Activated T-helper 17 cell treated with anti-CD3 and anti-CD28 coated beads, Interleukin-2, amount 50 U/mL, for 72 hours (primary cell): ENCODE data around the gene LRCOL1. TPM values are rescaled to one million over a fixed set of nuclear protein-coding genes. Genes with fewer than 3 reads are reported as not detected.

Experiments used
- ATAC-seq: fragments of 150-1000 bp; cut with Tn5 transposase; replicated peaks from 2 replicates; pipeline ENCODE4 v1.10.0; 2021; ENCODE audit warnings: mild to moderate bottlenecking, moderate library complexity
- H3K27ac Mint-ChIP-seq: one replicate; pipeline ENCODE4 v1.8.0; 2022; ENCODE audit warnings: mixed read lengths
- H3K27me3 Mint-ChIP-seq: one replicate; pipeline ENCODE4 v1.8.0; 2022; ENCODE audit warnings: mixed read lengths
- H3K36me3 Mint-ChIP-seq: one replicate; pipeline ENCODE4 v1.8.0; 2022; ENCODE audit warnings: low read depth, mild to moderate bottlenecking, mixed read lengths
- H3K4me1 Mint-ChIP-seq: one replicate; pipeline ENCODE4 v1.8.0; 2022; ENCODE audit warnings: mixed read lengths
- H3K4me3 Mint-ChIP-seq: one replicate; pipeline ENCODE4 v1.8.0; 2022; ENCODE audit warnings: mild to moderate bottlenecking, mixed read lengths
- H3K9me3 Mint-ChIP-seq: one replicate; pipeline ENCODE4 v1.8.0; 2022; ENCODE audit warnings: mixed read lengths
- total RNA-seq, 2 donors: library from RNA; stranded (reverse); gene quantifications; one replicate each; pipeline ENCODE4 v1.2.3, GENCODE V29; 2022

Gene LRCOL1
- total RNA-seq, 2 donors from 2014 or later: not detected

- no peak overlapping the region for H3K27ac Mint-ChIP-seq
Observed at GRCh38 chr12:132625731-132626430, 15.5 kb upstream of the LRCOL1 start.

DNA sequence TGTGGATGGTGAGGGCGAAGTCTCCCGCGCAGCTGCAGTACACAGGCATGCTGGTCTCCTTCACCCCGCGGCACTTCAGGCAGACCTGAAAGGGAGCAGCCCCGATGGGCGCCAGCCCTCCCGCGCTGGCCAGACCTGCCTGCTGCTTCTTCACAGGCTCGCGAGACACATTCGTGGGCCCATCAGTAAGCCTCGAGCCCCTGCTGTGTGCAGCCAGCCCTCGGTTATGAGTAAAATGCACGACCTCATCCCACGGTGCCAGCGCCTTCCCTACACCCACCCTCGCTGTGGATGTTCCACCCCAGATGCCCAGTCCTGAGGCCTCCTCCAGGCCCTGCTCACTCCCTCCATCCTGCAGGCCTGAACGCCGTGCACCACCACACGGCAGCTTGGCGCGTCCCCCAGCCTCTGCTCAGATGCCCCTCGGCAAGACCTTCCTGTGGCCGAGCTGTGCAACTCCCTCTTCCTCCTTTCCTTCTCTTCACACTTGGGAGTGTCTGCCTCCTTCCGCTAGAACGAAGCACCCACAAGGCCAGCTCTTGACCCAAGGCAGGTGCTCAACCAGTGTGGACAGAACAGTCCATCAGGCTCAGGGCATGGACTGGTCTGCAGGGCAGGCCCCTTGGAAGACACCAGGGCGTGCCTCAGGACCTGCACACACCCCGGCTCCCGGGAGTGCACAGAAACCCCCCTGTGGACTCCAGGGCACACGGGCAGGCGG is 14.7 kb upstream of the LRCOL1 start:
- ATAC-seq: no peak
- no peaks in the 10 kb centered on the region for H3K9me3 Mint-ChIP-seq
- H3K27ac Mint-ChIP-seq: no peak overlapping the region
- H3K4me1 Mint-ChIP-seq: peaks cover 5% of the 10 kb centered on the region
- no peak overlapping the region for H3K4me3 Mint-ChIP-seq
- H3K36me3 Mint-ChIP-seq: peaks cover 26% of the 10 kb centered on the region
- no peaks in the 10 kb centered on the region for H3K27me3 Mint-ChIP-seq

More at GRCh38 chr12:132625731-132626430, 15.5 kb upstream of the LRCOL1 start:
- Mint-ChIP-seq H3K4me3 (no peak overlapping the region), H3K9me3 (no peaks in the 10 kb centered on the region), H3K27me3 (no peaks in the 10 kb centered on the region), H3K36me3 (peaks cover 34% of the 10 kb centered on the region), H3K4me1 (peaks cover 5% of the 10 kb centered on the region)
- ATAC-seq: no peak

- Mint-ChIP-seq H3K27me3 (no peaks in the 10 kb centered on the region), H3K4me1 (peaks cover 5% of the 10 kb centered on the region), H3K27ac (no peak overlapping the region), H3K4me3 (no peak overlapping the region), H3K36me3 (peaks cover 18% of the 10 kb centered on the region), H3K9me3 (no peaks in the 10 kb centered on the region)
- no peak for ATAC-seq
Observed at GRCh38 chr12:132624186-132624855, 13.9 kb upstream of the LRCOL1 start.

GRCh38 chr12:132623072-132623869 is 12.9 kb upstream of the LRCOL1 start:
- H3K4me3 Mint-ChIP-seq: no peak overlapping the region
- peaks cover 5% of the 10 kb centered on the region for H3K4me1 Mint-ChIP-seq
- H3K36me3 Mint-ChIP-seq: peaks cover 16% of the 10 kb centered on the region
- H3K9me3 Mint-ChIP-seq: no peaks in the 10 kb centered on the region
- ATAC-seq: no peak
- H3K27me3 Mint-ChIP-seq: peaks cover under 1% of the 10 kb centered on the region
- H3K27ac Mint-ChIP-seq: peak overlapping the region; percentile 5

- H3K27me3 Mint-ChIP-seq: peaks cover 7% of the 10 kb centered on the region
- H3K4me1 Mint-ChIP-seq: peaks cover 10% of the 10 kb centered on the region
- H3K27ac Mint-ChIP-seq: peak overlapping the region; percentile 5
- H3K36me3 Mint-ChIP-seq: peaks cover 24% of the 10 kb centered on the region
- no peak overlapping the region for H3K4me3 Mint-ChIP-seq
- no peaks in the 10 kb centered on the region for H3K9me3 Mint-ChIP-seq
- ATAC-seq: peak; percentile 55
Observed at GRCh38 chr12:132622437-132623071, 12.2 kb upstream of the LRCOL1 start.

DNA sequence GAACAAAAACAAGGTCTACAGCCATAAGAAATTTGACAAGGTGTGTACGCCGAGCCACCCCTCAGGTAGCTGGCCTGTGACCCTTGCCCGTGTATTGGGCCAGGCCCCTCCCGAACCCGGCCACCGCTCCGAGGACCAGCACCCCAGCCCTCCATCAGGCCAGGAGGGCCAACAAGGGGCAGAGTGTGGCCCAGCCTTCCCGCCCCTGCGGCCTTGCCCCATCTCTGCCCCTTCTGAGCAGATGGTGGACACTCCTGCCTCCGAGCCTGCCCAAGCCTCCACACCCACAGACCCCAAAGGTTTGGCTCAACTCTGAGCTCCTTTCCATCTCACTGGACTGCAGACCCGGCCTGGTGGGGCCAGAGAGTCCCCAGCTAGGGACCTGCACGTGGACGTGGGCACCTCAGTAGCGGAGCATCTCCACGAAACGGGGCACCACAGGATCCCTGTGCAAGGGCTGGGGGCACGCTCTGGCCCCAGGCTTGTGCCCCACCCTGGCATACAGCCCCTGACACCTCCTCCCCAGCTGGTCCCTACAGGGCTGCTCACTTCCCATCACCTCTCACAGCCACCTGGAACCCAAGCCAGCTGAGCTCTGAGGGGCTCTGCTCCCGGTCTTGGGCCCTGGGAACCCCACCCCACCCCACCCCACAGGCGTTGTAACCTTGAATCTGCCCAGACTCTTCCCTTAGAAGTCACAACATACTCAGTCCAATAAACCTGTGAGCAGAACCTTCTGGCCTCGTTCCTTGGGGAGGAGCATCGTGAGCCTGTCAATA is 11.5 kb upstream of the LRCOL1 start:
- Mint-ChIP-seq H3K4me3 (no peak overlapping the region), H3K36me3 (peaks cover 25% of the 10 kb centered on the region), H3K27me3 (peaks cover 8% of the 10 kb centered on the region), H3K9me3 (no peaks in the 10 kb centered on the region), H3K27ac (peak overlapping the region; percentile 5), H3K4me1 (peaks cover 11% of the 10 kb centered on the region)
- ATAC-seq: no peak

GRCh38 chr12:132620899-132621656 is 10.7 kb upstream of the LRCOL1 start:
- peaks cover 11% of the 10 kb centered on the region for H3K4me1 Mint-ChIP-seq
- H3K36me3 Mint-ChIP-seq: peaks cover 20% of the 10 kb centered on the region
- no peak for ATAC-seq
- H3K9me3 Mint-ChIP-seq: no peaks in the 10 kb centered on the region
- H3K4me3 Mint-ChIP-seq: no peak overlapping the region
- no peak overlapping the region for H3K27ac Mint-ChIP-seq
- H3K27me3 Mint-ChIP-seq: peaks cover 8% of the 10 kb centered on the region

DNA sequence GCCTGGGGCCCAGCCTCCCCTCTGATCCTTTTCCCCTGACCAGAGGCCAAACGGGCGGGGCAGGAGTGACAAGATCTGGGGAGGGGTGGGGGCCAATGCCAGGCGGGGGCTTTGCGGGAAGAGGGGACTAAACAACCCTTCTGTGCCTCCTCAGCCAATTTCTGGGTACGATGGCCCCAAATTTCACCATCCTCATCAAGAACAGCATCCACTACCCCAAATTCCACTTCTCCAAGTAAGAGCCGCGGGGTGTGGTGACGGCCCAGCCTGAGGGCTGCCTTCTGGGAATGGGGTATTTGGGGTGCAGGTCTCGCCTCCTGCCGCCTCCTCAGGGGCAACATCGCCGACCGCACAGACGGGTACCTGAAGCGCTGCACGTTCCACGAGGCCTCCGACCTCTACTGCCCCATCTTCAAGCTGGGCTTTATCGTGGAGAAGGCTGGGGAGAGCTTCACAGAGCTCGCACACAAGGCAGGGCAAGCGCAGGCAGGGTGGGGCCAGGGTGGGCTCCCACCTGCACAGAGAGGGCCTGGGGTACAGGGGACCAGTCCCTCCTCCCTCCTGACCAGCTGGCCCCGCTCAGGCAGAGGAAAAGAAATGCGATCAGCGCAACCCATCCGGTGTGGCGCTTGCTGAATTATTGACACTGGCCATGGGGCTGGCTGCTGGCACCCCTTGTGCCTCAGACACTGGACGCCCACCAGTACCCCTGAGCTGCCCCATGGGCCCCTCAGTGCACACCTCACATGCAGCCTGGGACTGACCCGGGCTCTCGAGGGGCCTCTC is 9.9 kb upstream of the LRCOL1 start:
- no peak for ATAC-seq
- Mint-ChIP-seq H3K27ac (no peak overlapping the region), H3K4me3 (no peak overlapping the region), H3K36me3 (peaks cover 12% of the 10 kb centered on the region), H3K4me1 (peaks cover 11% of the 10 kb centered on the region), H3K27me3 (peaks cover 13% of the 10 kb centered on the region), H3K9me3 (no peaks in the 10 kb centered on the region)

GRCh38 chr12:132619386-132620112 is 9.2 kb upstream of the LRCOL1 start:
- no peak for ATAC-seq
- Mint-ChIP-seq H3K27ac (no peak overlapping the region), H3K9me3 (no peaks in the 10 kb centered on the region), H3K36me3 (peaks cover 9% of the 10 kb centered on the region), H3K27me3 (peaks cover 17% of the 10 kb centered on the region), H3K4me3 (no peak overlapping the region), H3K4me1 (peaks cover 15% of the 10 kb centered on the region)

DNA sequence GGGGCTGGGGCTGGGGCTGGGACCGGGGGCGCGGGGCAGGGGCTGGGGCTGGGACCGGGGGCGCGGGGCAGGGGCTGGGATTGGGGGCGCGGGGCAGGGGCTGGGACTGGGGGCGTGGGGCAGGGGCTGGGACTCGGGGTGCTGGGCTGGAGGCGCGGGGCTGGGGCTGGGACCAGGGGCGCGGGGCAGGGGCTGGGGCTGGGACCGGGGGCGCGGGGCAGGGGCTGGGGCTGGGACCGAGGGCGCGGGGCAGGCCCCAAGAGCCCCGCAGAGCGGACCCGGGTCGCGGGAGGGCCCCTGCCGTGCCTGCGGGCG is 8.6 kb upstream of the LRCOL1 start:
- Mint-ChIP-seq H3K36me3 (peaks cover 9% of the 10 kb centered on the region), H3K4me3 (no peak overlapping the region), H3K27me3 (peaks cover 17% of the 10 kb centered on the region), H3K27ac (no peak overlapping the region), H3K9me3 (no peaks in the 10 kb centered on the region), H3K4me1 (peaks cover 15% of the 10 kb centered on the region)
- ATAC-seq: no peak

DNA sequence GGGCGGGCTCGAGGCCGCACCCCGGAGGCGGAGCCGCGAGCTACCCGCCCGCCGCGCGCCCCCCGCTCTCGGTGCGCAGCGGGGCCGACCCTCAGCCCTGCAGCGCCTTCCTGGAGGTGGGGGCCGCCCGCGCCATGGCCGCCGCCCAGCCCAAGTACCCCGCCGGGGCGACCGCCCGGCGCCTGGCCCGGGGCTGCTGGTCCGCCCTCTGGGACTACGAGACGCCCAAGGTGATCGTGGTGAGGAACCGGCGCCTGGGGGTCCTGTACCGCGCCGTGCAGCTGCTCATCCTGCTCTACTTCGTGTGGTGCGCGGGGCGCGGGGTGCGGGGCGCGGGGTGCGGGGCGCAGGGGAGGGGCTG is 8.3 kb upstream of the LRCOL1 start, which contains the start of gene P2RX2:
Gene P2RX2 (plus strand): TSS at position 94 of the 361 bp plus-strand sequence. CDS start 41 bp downstream, at position 135.
- Mint-ChIP-seq H3K27me3 (peaks cover 17% of the 10 kb centered on the region), H3K27ac (no peak within 1 kb of the TSS), H3K36me3 (peaks cover 9% of the 10 kb centered on the region), H3K9me3 (no peaks in the 10 kb centered on the region), H3K4me3 (peak within 1 kb of the TSS; percentile 29), H3K4me1 (peaks cover 15% of the 10 kb centered on the region)
- no peak for ATAC-seq
